Middle frontal gyrus (tissue), 1 donor: Measurements from ENCODE around the gene UBR3.
"Not testable (repeated sequence)": the region's sequence is repeated elsewhere in the genome, so short reads cannot be mapped to it uniquely, and the experiment has no call there.

ENCODE experiments used
- DNase-seq: peaks from one replicate; pipeline ENCODE4 v3.0.0-alpha.2; 2015; ENCODE audit warnings: low spot score; ENCODE audit errors: extremely low spot score

The UBR3 gene

GRCh38 chr2:169822036-169822435 lies 5.2 kb upstream of the UBR3 start:
- no peak for DNase-seq

- DNase-seq: no peak
These were observed 4.4 kb upstream of the UBR3 start for GRCh38 chr2:169822785-169823392.

- no peak for DNase-seq
These were observed 3.3 kb upstream of the UBR3 start for GRCh38 chr2:169823996-169824372.

- peak; percentile 65 for DNase-seq
These were observed 2.6 kb upstream of the UBR3 start, which contains the start of gene METTL5 for GRCh38 chr2:169824373-169825333. Gene METTL5 (minus strand): TSS chr2:169824905. CDS start chr2:169824597, 308 bp downstream.

- DNase-seq: no peak
These were observed 1.0 kb downstream of the UBR3 start for GRCh38 chr2:169828141-169828811.

- no peak for DNase-seq
These were observed 7.1 kb downstream of the UBR3 start for GRCh38 chr2:169834401-169834800.

- DNase-seq: no peak
These were observed 11.7 kb downstream of the UBR3 start for GRCh38 chr2:169838743-169839489.

- DNase-seq: no peak
These were observed 12.9 kb downstream of the UBR3 start for GRCh38 chr2:169839954-169840746.

GRCh38 chr2:169840747-169841142 lies 13.5 kb downstream of the UBR3 start:
- no peak for DNase-seq

GRCh38 chr2:169841625-169842024 lies 14.4 kb downstream of the UBR3 start:
- not testable (repeated sequence) for DNase-seq

- no peak for DNase-seq
These were observed 17.8 kb downstream of the UBR3 start for GRCh38 chr2:169845016-169845415.

GRCh38 chr2:169848959-169849693 lies 21.9 kb downstream of the UBR3 start:
- not testable (repeated sequence) for DNase-seq

GRCh38 chr2:169849710-169850109 lies 22.5 kb downstream of the UBR3 start:
- DNase-seq: no peak

- DNase-seq: no peak
These were observed 25.9 kb downstream of the UBR3 start for GRCh38 chr2:169853041-169853668.

- not testable (repeated sequence) for DNase-seq
These were observed 28.3 kb downstream of the UBR3 start for GRCh38 chr2:169855281-169856258.

GRCh38 chr2:169859423-169859822 lies 32.2 kb downstream of the UBR3 start:
- DNase-seq: no peak

GRCh38 chr2:169860149-169860548 lies 32.9 kb downstream of the UBR3 start:
- DNase-seq: no peak

- DNase-seq: no peak
These were observed 35.6 kb downstream of the UBR3 start for GRCh38 chr2:169862816-169863215.
